ENCODE results near the gene SLC22A3. TPM values are rescaled to one million over a fixed set of nuclear protein-coding genes. Genes with fewer than 3 reads are reported as not detected.

SLC22A3 gene
- total and polyA plus RNA-seq, 2 of the 13 experiments (the other 11 are each of a cell fraction or from before 2014, with no cell fraction given) = 12.0 to 31.5 TPM

- TF ChIP-seq ZNF451 (CRISPR knock-in tag; IDR thresholded peaks at IDR 0.05) = no peak
- TF ChIP-seq NFE2L1 (CRISPR knock-in tag; IDR thresholded peaks at IDR 0.05; ENCODE audit: borderline replicate concordance) = no peak
- no peak for TF ChIP-seq KAT8 (CRISPR knock-in tag; IDR thresholded peaks at IDR 0.05)
- TF ChIP-seq PATZ1 (CRISPR knock-in tag; IDR thresholded peaks at IDR 0.05) = no peak
- no peak for TF ChIP-seq ZNF552 (CRISPR knock-in tag; IDR thresholded peaks at IDR 0.05; ENCODE audit: borderline replicate concordance)
- TF ChIP-seq ZNF577 (CRISPR knock-in tag; IDR thresholded peaks at IDR 0.05; ENCODE audit: borderline replicate concordance, low read depth) = no peak
- no peak for TF ChIP-seq ZBTB25 (CRISPR knock-in tag; IDR thresholded peaks at IDR 0.05)
- no peaks in the 10 kb centered on the region for H4K20me1 ChIP-seq (ENCODE audit: insufficient read depth, low read length)
- H3K36me3 ChIP-seq (replicated peaks in 1 of 2; ENCODE audit: control insufficient read depth in 1 of 2, insufficient read depth in 2 of 2, low read length in 2 of 2) = peaks cover 0 to 7% of the 10 kb centered on the region in 2 experiments; a peak in 2 of 5 replicates
- no peak overlapping the region for H3K4me2 ChIP-seq (ENCODE audit: low read depth, low read length)
- ATAC-seq (no peak), FAIRE-seq (no peak), DNase-seq (ENCODE audit: low spot score) (no peak)
- H3K9me3 ChIP-seq (ENCODE audit: low read length) = no peaks in the 10 kb centered on the region
- no peak overlapping the region for H3K9ac ChIP-seq (ENCODE audit: insufficient read depth, low read depth, low read length)
- no peak overlapping the region for H2AFZ ChIP-seq (ENCODE audit: low read length)
- H3K79me2 ChIP-seq (ENCODE audit: insufficient read depth, low read length) = no peaks in the 10 kb centered on the region
- intact Hi-C loops (cut with micrococcal nuclease; ENCODE audit: unreplicated experiment) = no loop called here
- no peaks in the 10 kb centered on the region for H3K27me3 ChIP-seq (ENCODE audit: control insufficient read depth in 1 of 2, insufficient read depth in 2 of 2, low read length in 2 of 2)
- WGBS (ENCODE audit: low lambda C conversion rate) = 85% methylated on average over 9 of the region's 9 CpGs
- no TSS peak for BruUV-seq (replicated peaks)
- H3K4me3 ChIP-seq (replicated peaks in 1 of 3; ENCODE audit: insufficient read depth in 1 of 3, low read depth in 2 of 3, low read length in 3 of 3) = no peak overlapping the region
- H3K4me1 ChIP-seq (ENCODE audit: insufficient read depth, low read length) = peaks cover 22% of the 10 kb centered on the region
- in situ Hi-C loops (cut with HindIII; ENCODE audit: extremely low pct_ligation_motif_present, low pct_unique_long_range_greater_than_20kb) = no loop called here
- no peak overlapping the region for H3K27ac ChIP-seq (ENCODE audit: extremely low read length, insufficient read depth, low read length)
- ChIA-PET CTCF (ENCODE audit: low intra/inter-chr PET ratio, low total read pairs) (no interaction called here), POLR2A (no interaction called here)
Measured at GRCh38 chr6:160420253-160420968, 72.2 kb downstream of the SLC22A3 start.

Data from HepG2 (cell line).